Hepatocyte (in vitro differentiated cells): ENCODE data around the gene RB1. TPM values are rescaled to one million over a fixed set of nuclear protein-coding genes. Genes with fewer than 3 reads are reported as not detected.
A peak's percentile ranks its signal among the peaks of the same experiment; 100 is the strongest.

Experiments used
- DNase-seq: peaks from one replicate; pipeline ENCODE4 v3.0.0-alpha.2; 2016; ENCODE audit warnings: low spot score
- H2AFZ ChIP-seq: fragments of 200-600 bp; sonication (generic); 2 replicates; pipeline ENCODE4 v1.6.0; 2016; ENCODE audit warnings: antibody characterized with exemption, mild to moderate bottlenecking
- H3K27ac ChIP-seq: fragments of 200-600 bp; sonication (generic); 2 replicates; pipeline ENCODE4 v1.5.1; 2016; ENCODE audit warnings: mild to moderate bottlenecking
- H3K27me3 ChIP-seq: fragments of 200-600 bp; sonication (generic); 2 replicates; pipeline ENCODE4 v1.6.1; 2016
- H3K36me3 ChIP-seq: fragments of 200-600 bp; sonication (generic); replicated peaks from 2 replicates; pipeline ENCODE4 v1.5.1; 2016; ENCODE audit warnings: low read depth; ENCODE audit not compliant: insufficient read depth
- H3K4me1 ChIP-seq: fragments of 200-600 bp; sonication (generic); 2 replicates; pipeline ENCODE4 v1.5.1; 2016; ENCODE audit warnings: mild to moderate bottlenecking, moderate library complexity; ENCODE audit not compliant: insufficient read depth
- H3K4me2 ChIP-seq: fragments of 200-600 bp; sonication (generic); 2 replicates; pipeline ENCODE4 v1.6.0; 2016
- H3K4me3 ChIP-seq: fragments of 200-600 bp; sonication (generic); 2 replicates; pipeline ENCODE4 v1.5.1; 2016; ENCODE audit warnings: mild to moderate bottlenecking
- H3K79me2 ChIP-seq: fragments of 200-600 bp; sonication (generic); 2 replicates; pipeline ENCODE4 v1.6.0; 2017; ENCODE audit warnings: mild to moderate bottlenecking
- H3K9me2 ChIP-seq: fragments of 200-600 bp; sonication (generic); replicated peaks from 2 replicates; pipeline ENCODE4 v1.6.0; 2017; ENCODE audit warnings: mild to moderate bottlenecking; ENCODE audit not compliant: insufficient read depth
- H3K9me3 ChIP-seq: fragments of 200-600 bp; sonication (generic); 2 replicates; pipeline ENCODE4 v1.5.1; 2016; ENCODE audit warnings: low read depth, mild to moderate bottlenecking
- H4K20me1 ChIP-seq: fragments of 200-600 bp; sonication (generic); 2 replicates; pipeline ENCODE4 v1.6.0; 2016; ENCODE audit warnings: mild to moderate bottlenecking; ENCODE audit not compliant: insufficient read depth, poor library complexity, severe bottlenecking
- CTCF ChIP-seq: fragments of 200-600 bp; sonication (generic); IDR thresholded peaks from 2 replicates; pipeline ENCODE4 v1.5.1; 2016; ENCODE audit warnings: antibody characterized with exemption, mild to moderate bottlenecking; ENCODE audit not compliant: poor library complexity
- EZH2 ChIP-seq: fragments of 200-600 bp; sonication (generic); IDR thresholded peaks from 2 replicates; pipeline ENCODE4 v1.6.1; 2016; ENCODE audit warnings: antibody characterized with exemption, mild to moderate bottlenecking, borderline replicate concordance
- EZH2phosphoT487 ChIP-seq: fragments of 200-600 bp; sonication (generic); IDR thresholded peaks from one replicate; pipeline ENCODE4 v1.6.1; 2018; ENCODE audit warnings: antibody characterized with exemption, mild to moderate bottlenecking, low read depth, moderate library complexity; ENCODE audit not compliant: unreplicated experiment, severe bottlenecking
- WGBS: methylation state at CpG from one replicate; pipeline ENCODE4 v1.1.6; 2016; ENCODE audit warnings: low lambda C conversion rate; ENCODE audit errors: missing lambda C conversion rate; 5-methylcytosine and 5-hydroxymethylcytosine counted together
- polyA plus RNA-seq: library from polyadenylated mRNA; unstranded; fragments of >200 nt; fragmentation: Nextera tagmentation; extraction: Ambion mirVana; gene quantifications from 2 replicates; pipeline ENCODE4 v1.2.1, GENCODE V29; 2016
- total RNA-seq: library from RNA; depleted of rRNA; stranded (reverse); fragments of >200 nt; gene quantifications from 2 replicates; pipeline ENCODE4 v1.2.3, GENCODE V29; 2014

Gene RB1
- total and polyA plus RNA-seq, 2 experiments from 2014 or later, result 17.5 to 45.1 TPM

GRCh38 chr13:48255954-48256353, 47.6 kb upstream of the RB1 start:
- Histone ChIP-seq H4K20me1 (no peaks in the 10 kb centered on the region), H3K4me1 (peaks cover 16% of the 10 kb centered on the region), H3K4me3 (no peak overlapping the region), H3K9me2 (no peaks in the 10 kb centered on the region), H3K4me2 (no peak overlapping the region), H3K27ac (peak overlapping the region; percentile 11), H3K79me2 (peaks cover 53% of the 10 kb centered on the region), H3K27me3 (no peaks in the 10 kb centered on the region), H3K9me3 (no peaks in the 10 kb centered on the region), H2AFZ (no peak overlapping the region), H3K36me3 (peaks cover 3% of the 10 kb centered on the region)
- 57% methylated on average over 1 of the region's 1 CpG for WGBS
- DNase-seq, result no peak
- no peak for TF ChIP-seq EZH2
- TF ChIP-seq CTCF, result no peak
- TF ChIP-seq EZH2phosphoT487, result no peak

DNA sequence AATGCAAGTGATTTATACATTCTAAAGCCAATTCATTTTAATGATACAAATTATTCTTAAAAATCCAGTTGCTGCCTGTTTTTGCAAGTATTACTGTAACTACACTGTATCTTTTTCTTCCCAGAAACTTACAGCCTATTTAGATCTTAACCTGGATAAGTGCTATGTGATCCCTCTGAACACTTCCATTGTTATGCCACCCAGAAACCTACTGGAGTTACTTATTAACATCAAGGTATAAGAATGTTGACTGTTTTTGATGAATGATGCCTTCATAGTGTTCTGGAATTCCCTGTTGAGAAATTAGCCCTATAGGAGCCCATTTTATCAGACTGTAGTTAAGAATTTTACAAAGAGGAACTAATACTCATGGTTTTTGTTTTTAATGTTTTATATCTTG, 45.5 kb upstream of the RB1 start:
- Histone ChIP-seq H3K9me3 (no peaks in the 10 kb centered on the region), H2AFZ (no peak overlapping the region), H3K79me2 (peaks cover 33% of the 10 kb centered on the region), H4K20me1 (no peaks in the 10 kb centered on the region), H3K9me2 (no peaks in the 10 kb centered on the region), H3K4me2 (peak overlapping the region; percentile 3), H3K4me3 (no peak overlapping the region), H3K27me3 (no peaks in the 10 kb centered on the region), H3K36me3 (peaks cover 3% of the 10 kb centered on the region), H3K27ac (peak overlapping the region; percentile 24), H3K4me1 (peaks cover 16% of the 10 kb centered on the region)
- TF ChIP-seq EZH2phosphoT487 (no peak), EZH2 (no peak), CTCF (no peak)
- DNase-seq, result no peak

- WGBS, result 79% methylated on average over 3 of the region's 3 CpGs
Observed at GRCh38 chr13:48258430-48258829, 45.1 kb upstream of the RB1 start.

More at GRCh38 chr13:48258430-48258829, 45.1 kb upstream of the RB1 start:
- Histone ChIP-seq H2AFZ (no peak overlapping the region), H3K4me2 (no peak overlapping the region), H3K27ac (peak overlapping the region; percentile 24), H3K9me2 (no peaks in the 10 kb centered on the region), H3K36me3 (peaks cover 3% of the 10 kb centered on the region), H3K79me2 (peaks cover 31% of the 10 kb centered on the region), H4K20me1 (no peaks in the 10 kb centered on the region), H3K4me1 (peaks cover 16% of the 10 kb centered on the region), H3K4me3 (no peak overlapping the region), H3K9me3 (no peaks in the 10 kb centered on the region), H3K27me3 (no peaks in the 10 kb centered on the region)
- TF ChIP-seq EZH2phosphoT487, result no peak
- TF ChIP-seq EZH2, result no peak
- no peak for TF ChIP-seq CTCF
- DNase-seq, result no peak
